A673 (cell line): ENCODE results near the gene TBC1D4. TPM values are rescaled to one million over a fixed set of nuclear protein-coding genes. Genes with fewer than 3 reads are reported as not detected.

Source experiments
- BruUV-seq: library from RNA; stranded (reverse); fragments of 400-500 nt; replicated peaks from 2 replicates; lab custom pipeline; 2021; lab: Mats Ljungman, UMichigan
- CTCF ChIA-PET: fragments of 300-600 bp; sonication (Branson Sonifier 250); formaldehyde crosslinking; loops from one replicate; lab custom pipeline; 2022; ENCODE audit warnings: antibody characterized with exemption; lab: Charles Lee
- POLR2A ChIA-PET: fragments of 300-600 bp; sonication (Branson Sonifier 250); formaldehyde crosslinking; loops from one replicate; lab custom pipeline; 2022; ENCODE audit warnings: antibody characterized with exemption; ENCODE audit not compliant: low non-redundant PET; lab: Charles Lee
- DNase-seq: peaks from one replicate; pipeline ENCODE4 v3.0.0-alpha.2; 2015; ENCODE audit warnings: low spot score
- H3K27ac ChIP-seq: fragments of 200-600 bp; sonication (generic); 2 replicates; pipeline ENCODE4 v1.5.1; 2016; ENCODE audit warnings: mixed run types, low read depth, mild to moderate bottlenecking, mixed read lengths, antibody characterized with exemption, low read length; ENCODE audit not compliant: poor library complexity, severe bottlenecking
- H3K27me3 ChIP-seq: fragments of 200-600 bp; sonication (generic); replicated peaks from 2 replicates; pipeline ENCODE4 v1.6.1; 2017; ENCODE audit warnings: mixed run types, low read depth, mild to moderate bottlenecking, mixed read lengths, antibody characterized with exemption, low read length; ENCODE audit not compliant: insufficient read depth, poor library complexity
- H3K36me3 ChIP-seq: fragments of 200-600 bp; sonication (generic); 2 replicates; pipeline ENCODE4 v1.6.1; 2016; ENCODE audit warnings: mixed run types, mild to moderate bottlenecking, mixed read lengths, antibody characterized with exemption, low read length; ENCODE audit not compliant: insufficient read depth, poor library complexity, severe bottlenecking
- H3K4me1 ChIP-seq: fragments of 200-600 bp; sonication (generic); 2 replicates; pipeline ENCODE4 v1.6.1; 2017; ENCODE audit warnings: mixed run types, mild to moderate bottlenecking, mixed read lengths, antibody characterized with exemption, low read length; ENCODE audit not compliant: insufficient read depth, poor library complexity, severe bottlenecking
- H3K4me3 ChIP-seq: fragments of 200-600 bp; sonication (generic); 2 replicates; pipeline ENCODE4 v1.5.1; 2016; ENCODE audit warnings: low read depth, mixed run types, mild to moderate bottlenecking, mixed read lengths, low read length; ENCODE audit not compliant: poor library complexity, severe bottlenecking
- H3K9me3 ChIP-seq: fragments of 200-600 bp; sonication (generic); 2 replicates; pipeline ENCODE4 v1.6.1; 2016; ENCODE audit warnings: mixed run types, low read depth, mild to moderate bottlenecking, mixed read lengths, antibody characterized with exemption, low read length; ENCODE audit not compliant: poor library complexity, severe bottlenecking
- EZH2 ChIP-seq: fragments of 200-600 bp; sonication (generic); IDR thresholded peaks from 2 replicates; pipeline ENCODE4 v1.6.1; 2017; ENCODE audit warnings: borderline replicate concordance, low read depth, mild to moderate bottlenecking, mixed read lengths, antibody characterized with exemption, low read length; ENCODE audit not compliant: poor library complexity, severe bottlenecking
- intact Hi-C: fragments of 100-400 bp; cut with micrococcal nuclease; formaldehyde crosslinking; loops from one replicate; pipeline ENCODE4 v1.10.0; 2022; ENCODE audit not compliant: unreplicated experiment
- total RNA-seq: library from RNA; stranded (reverse); gene quantifications from 2 replicates; pipeline ENCODE4 v1.2.3, GENCODE V29; 2021
- TF ChIP-seq, protein P1 (sequence below): fragments of 300-800, 200-600 bp; sonication (generic); conservative IDR thresholded peaks from 2 replicates; pipeline ENCODE4 v1.5.1; 2017; ENCODE audit warnings: low read depth, mild to moderate bottlenecking, antibody characterized with exemption, low read length, moderate library complexity, mixed read lengths

Gene TBC1D4
- total RNA-seq, 1 experiment from 2014 or later, result 9.8 TPM

DNA sequence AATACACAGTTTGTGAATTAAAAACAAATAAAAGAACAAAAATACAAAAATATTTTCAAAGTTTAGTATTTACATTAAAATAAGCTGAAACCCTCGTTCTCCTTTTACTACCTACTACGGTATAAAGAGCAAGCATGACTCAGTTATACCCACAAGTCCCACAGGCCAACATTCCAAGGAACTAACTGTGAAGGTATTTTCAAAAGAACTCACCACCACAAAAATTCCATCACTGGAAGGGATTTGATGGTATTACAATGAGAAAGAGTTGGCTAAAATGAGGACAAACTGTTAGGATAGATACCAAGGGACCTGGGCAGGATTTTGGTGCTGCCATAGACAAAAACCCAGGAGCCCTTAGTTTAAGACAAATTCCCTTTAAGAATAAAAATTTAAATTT, 122.7 kb downstream of the TBC1D4 start:
- POLR2A ChIA-PET, result no interaction called here
- DNase-seq, result no peak
- no peak overlapping the region for H3K27ac ChIP-seq
- BruUV-seq, result no TSS peak
- no peaks in the 10 kb centered on the region for H3K9me3 ChIP-seq
- CTCF ChIA-PET, result no interaction called here
- TF ChIP-seq EZH2, result no peak
- no peaks in the 10 kb centered on the region for H3K36me3 ChIP-seq
- peaks cover 4% of the 10 kb centered on the region for H3K4me1 ChIP-seq
- H3K27me3 ChIP-seq, result no peaks in the 10 kb centered on the region
- intact Hi-C loops, result no loop called here
- H3K4me3 ChIP-seq, result no peak overlapping the region

DNA sequence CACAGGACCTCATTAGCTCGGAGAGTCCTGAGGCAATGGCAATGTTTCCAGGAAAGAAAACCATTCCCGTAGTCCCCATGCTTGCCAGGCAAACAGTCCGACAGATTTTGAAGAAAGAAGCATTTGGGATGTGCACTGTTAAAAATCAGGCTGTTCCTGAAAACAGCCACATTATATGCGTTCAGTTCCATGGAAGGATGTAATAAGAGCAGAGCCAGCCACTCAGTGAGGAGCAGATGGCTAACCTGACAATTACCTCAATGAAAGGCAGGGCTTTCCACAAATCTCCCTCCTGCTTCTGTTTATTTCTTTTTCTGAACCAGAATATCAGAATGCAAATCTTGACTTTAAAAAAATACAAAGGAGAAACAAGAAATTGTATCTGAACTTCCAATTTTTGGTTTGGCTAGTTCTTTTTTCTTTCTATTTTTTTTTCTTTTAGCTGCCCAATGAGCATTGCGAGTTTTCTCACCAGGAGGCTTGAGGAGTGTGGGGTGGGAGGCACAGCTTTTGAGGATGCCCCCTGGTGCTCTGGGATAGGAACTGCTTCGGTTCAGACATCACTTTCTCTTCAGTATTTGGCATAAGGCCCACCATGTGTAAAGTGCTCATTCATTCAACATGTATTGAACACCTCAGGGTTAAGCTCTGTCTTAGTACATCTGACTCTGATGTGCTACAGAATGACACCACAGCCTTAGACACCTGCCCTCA, 124.2 kb downstream of the TBC1D4 start:
- Histone ChIP-seq H3K4me3 (no peak overlapping the region), H3K27me3 (no peaks in the 10 kb centered on the region), H3K27ac (no peak overlapping the region), H3K4me1 (peaks cover 4% of the 10 kb centered on the region), H3K9me3 (no peaks in the 10 kb centered on the region), H3K36me3 (no peaks in the 10 kb centered on the region)
- DNase-seq, result peak; percentile 89
- intact Hi-C loops, result no loop called here
- TF ChIP-seq, protein P1, sequence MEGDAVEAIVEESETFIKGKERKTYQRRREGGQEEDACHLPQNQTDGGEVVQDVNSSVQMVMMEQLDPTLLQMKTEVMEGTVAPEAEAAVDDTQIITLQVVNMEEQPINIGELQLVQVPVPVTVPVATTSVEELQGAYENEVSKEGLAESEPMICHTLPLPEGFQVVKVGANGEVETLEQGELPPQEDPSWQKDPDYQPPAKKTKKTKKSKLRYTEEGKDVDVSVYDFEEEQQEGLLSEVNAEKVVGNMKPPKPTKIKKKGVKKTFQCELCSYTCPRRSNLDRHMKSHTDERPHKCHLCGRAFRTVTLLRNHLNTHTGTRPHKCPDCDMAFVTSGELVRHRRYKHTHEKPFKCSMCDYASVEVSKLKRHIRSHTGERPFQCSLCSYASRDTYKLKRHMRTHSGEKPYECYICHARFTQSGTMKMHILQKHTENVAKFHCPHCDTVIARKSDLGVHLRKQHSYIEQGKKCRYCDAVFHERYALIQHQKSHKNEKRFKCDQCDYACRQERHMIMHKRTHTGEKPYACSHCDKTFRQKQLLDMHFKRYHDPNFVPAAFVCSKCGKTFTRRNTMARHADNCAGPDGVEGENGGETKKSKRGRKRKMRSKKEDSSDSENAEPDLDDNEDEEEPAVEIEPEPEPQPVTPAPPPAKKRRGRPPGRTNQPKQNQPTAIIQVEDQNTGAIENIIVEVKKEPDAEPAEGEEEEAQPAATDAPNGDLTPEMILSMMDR, result peak; percentile 84
- no peak for TF ChIP-seq EZH2
- no TSS peak for BruUV-seq
- POLR2A ChIA-PET, result no interaction called here
- CTCF ChIA-PET, result interaction anchor here (0.6 to 0.8 kb wide), 4 partner anchors 9 to 133 kb away, joined by 3 to 5 read pairs (median 4); no protein-coding TSS in a partner anchor

DNA sequence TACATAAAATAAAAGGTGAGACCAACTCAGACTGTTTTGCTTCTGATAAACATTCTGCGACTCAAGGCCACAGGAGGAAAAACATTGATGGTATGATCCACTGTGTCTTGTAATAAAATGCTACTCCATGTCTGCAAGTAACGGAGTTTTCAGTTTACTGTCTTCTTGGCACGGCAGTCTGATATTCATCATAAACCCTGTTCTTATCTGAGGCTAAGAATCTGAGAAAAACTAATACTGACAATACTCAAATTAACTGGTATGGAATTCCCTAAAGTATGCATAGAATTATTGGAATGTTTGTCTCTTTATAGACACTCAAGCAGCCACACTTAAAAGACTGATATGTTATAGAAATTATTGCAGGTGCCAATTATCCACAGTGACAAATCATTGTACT, 125.5 kb downstream of the TBC1D4 start:
- Histone ChIP-seq H3K36me3 (no peaks in the 10 kb centered on the region), H3K27ac (no peak overlapping the region), H3K27me3 (no peaks in the 10 kb centered on the region), H3K9me3 (no peaks in the 10 kb centered on the region), H3K4me1 (peaks cover 4% of the 10 kb centered on the region), H3K4me3 (no peak overlapping the region)
- no TSS peak for BruUV-seq
- POLR2A ChIA-PET, result no interaction called here
- TF ChIP-seq, protein P1, result no peak
- no peak for TF ChIP-seq EZH2
- no peak for DNase-seq
- intact Hi-C loops, result no loop called here
- CTCF ChIA-PET, result no interaction called here
